ENCODE results near the gene RDH12. TPM values are rescaled to one million over a fixed set of nuclear protein-coding genes. Genes with fewer than 3 reads are reported as not detected.
"Not testable (repeated sequence)": the region's sequence is repeated elsewhere in the genome, so short reads cannot be mapped to it uniquely, and the experiment has no call there.

The RDH12 gene
- total RNA-seq, 1 donor from 2014 or later: not detected

DNA sequence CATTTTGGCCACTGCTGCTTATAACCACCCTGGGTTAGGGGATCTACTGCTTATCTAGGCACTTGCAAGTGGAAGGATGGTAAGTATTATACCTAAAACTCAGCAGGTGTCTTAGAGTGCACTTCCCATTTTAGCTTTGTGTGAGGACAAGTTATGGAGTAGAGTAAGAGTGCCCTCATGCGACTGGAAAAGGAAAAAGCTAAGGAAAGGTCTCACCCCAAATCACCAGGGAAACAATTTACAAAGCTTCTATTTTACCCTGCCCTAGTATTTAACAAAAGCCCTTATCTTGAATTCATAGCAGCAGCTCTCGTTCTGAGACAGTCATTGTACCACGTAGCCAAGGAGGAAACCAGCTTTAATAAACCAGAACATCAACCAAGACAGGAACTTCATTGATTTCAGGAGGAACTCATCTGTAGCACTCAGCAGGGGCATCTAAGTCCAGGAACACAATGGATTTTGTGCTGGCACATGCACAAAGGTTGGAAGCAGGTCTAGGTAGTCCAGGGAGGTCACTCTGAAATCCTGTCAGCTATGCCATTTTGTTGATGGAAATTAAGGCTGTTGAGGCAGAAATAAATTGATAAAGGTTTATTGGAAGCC is 2.9 kb downstream of the RDH12 start:
- no peaks in the 10 kb centered on the region for H3K36me3 Mint-ChIP-seq (ENCODE audit: low read depth)
- H3K27me3 Mint-ChIP-seq (ENCODE audit: low read depth): no peaks in the 10 kb centered on the region
- DNase-seq (ENCODE audit: low read depth, low spot score): peak; percentile 30
- H3K4me1 Mint-ChIP-seq: peaks cover 14% of the 10 kb centered on the region
- H3K4me3 Mint-ChIP-seq: no peak overlapping the region
- TF ChIP-seq, protein P1, sequence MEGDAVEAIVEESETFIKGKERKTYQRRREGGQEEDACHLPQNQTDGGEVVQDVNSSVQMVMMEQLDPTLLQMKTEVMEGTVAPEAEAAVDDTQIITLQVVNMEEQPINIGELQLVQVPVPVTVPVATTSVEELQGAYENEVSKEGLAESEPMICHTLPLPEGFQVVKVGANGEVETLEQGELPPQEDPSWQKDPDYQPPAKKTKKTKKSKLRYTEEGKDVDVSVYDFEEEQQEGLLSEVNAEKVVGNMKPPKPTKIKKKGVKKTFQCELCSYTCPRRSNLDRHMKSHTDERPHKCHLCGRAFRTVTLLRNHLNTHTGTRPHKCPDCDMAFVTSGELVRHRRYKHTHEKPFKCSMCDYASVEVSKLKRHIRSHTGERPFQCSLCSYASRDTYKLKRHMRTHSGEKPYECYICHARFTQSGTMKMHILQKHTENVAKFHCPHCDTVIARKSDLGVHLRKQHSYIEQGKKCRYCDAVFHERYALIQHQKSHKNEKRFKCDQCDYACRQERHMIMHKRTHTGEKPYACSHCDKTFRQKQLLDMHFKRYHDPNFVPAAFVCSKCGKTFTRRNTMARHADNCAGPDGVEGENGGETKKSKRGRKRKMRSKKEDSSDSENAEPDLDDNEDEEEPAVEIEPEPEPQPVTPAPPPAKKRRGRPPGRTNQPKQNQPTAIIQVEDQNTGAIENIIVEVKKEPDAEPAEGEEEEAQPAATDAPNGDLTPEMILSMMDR (conservative IDR thresholded peaks at IDR 0.05): peak; percentile 78
- H3K9me3 Mint-ChIP-seq: peaks cover 5% of the 10 kb centered on the region
- H3K27ac Mint-ChIP-seq (ENCODE audit: unreplicated experiment): no peak overlapping the region

DNA sequence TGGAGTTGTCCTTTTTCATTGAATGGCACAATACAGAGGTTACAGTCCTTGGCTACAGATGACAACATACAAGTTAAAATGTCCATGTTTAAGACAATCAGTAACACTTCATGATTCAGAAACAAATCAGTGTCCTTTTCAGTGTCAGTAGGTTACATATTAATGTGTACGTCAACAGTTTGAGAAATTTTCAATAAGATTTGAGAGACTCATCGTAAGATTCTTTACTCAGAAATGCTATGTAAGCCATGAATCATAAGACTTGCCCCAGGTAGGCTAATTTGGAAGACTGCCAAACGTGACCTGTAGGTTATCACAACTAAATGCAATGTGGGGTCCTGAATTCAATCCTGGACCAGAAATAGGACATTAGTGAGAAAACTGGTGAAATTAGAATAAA is 3.5 kb downstream of the RDH12 start:
- TF ChIP-seq, protein P1 (conservative IDR thresholded peaks at IDR 0.05): no peak
- H3K4me1 Mint-ChIP-seq: peaks cover 14% of the 10 kb centered on the region
- H3K27ac Mint-ChIP-seq (ENCODE audit: unreplicated experiment): no peak overlapping the region

DNA sequence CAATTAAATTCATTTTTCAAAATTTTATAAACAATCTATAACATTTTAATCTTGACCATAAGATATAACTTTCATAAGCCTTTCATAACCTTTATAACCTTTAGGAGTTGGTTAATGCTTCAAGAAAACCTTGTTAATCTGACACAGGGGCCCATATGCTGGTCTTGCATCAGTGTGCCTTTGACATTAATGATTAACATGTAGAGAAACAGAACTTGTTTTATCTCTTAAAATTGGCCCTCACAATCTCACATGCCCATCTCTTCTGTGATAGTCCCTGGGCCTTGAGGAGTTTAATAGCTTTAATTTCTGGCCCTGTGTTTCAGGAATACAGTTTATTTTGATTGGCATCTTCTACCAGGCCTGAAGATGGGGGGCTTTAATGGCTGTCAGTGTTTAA is 7.7 kb downstream of the RDH12 start:
- H3K9me3 Mint-ChIP-seq; H3K27me3 Mint-ChIP-seq (ENCODE audit: low read depth); H3K4me1 Mint-ChIP-seq; H3K36me3 Mint-ChIP-seq (ENCODE audit: low read depth); DNase-seq (ENCODE audit: low read depth, low spot score); H3K27ac Mint-ChIP-seq (ENCODE audit: unreplicated experiment); H3K4me3 Mint-ChIP-seq: not testable (repeated sequence)

More for the DNA sequence above, 3.5 kb downstream of the RDH12 start:
- no peak for DNase-seq (ENCODE audit: low read depth, low spot score)
- H3K4me3 Mint-ChIP-seq: no peak overlapping the region
- no peaks in the 10 kb centered on the region for H3K36me3 Mint-ChIP-seq (ENCODE audit: low read depth)
- H3K9me3 Mint-ChIP-seq: peaks cover 5% of the 10 kb centered on the region
- no peaks in the 10 kb centered on the region for H3K27me3 Mint-ChIP-seq (ENCODE audit: low read depth)

DNA sequence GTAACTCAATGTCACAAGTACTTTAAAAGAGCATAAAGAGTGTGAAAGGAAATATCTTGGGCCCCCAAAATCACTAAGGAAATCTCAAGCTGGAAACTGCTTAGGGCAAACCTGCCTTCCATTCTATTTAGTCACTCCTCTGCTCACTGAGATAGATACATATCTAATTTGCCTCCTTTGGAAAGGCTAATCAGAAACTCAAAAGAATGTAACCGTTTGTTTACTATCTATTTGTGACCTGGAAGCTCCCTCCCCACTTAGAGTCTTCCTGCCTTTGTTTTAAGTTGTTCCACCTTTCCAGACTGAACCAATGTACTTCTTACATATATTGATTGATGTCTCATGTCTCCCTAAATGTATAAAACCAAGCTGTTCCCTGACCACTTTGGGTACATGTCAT is 8.1 kb downstream of the RDH12 start:
- H3K4me1 Mint-ChIP-seq; DNase-seq (ENCODE audit: low read depth, low spot score); H3K27me3 Mint-ChIP-seq (ENCODE audit: low read depth); H3K36me3 Mint-ChIP-seq (ENCODE audit: low read depth); H3K4me3 Mint-ChIP-seq; H3K9me3 Mint-ChIP-seq; H3K27ac Mint-ChIP-seq (ENCODE audit: unreplicated experiment): not testable (repeated sequence)

DNA sequence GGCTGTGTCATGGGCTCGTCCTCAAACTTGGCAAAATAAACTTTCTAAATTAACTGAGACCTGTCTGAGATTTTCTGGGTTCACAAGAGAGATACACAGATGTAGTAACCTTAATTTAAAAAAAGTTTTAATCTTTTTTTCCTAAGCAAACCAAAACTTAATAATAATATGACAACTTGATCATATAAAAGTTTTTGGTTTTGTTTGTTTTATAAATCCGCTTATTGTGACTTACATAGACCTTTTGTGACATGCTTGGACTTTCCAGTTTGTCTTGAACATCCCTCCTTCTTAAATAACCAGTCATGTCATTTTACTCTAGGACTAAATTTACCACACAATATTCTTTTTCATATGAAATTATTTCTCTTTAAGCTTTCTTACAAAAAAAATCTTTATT is 8.5 kb downstream of the RDH12 start:
- DNase-seq (ENCODE audit: low read depth, low spot score): no peak
- TF ChIP-seq, protein P1 (conservative IDR thresholded peaks at IDR 0.05): no peak
- no peaks in the 10 kb centered on the region for H3K27me3 Mint-ChIP-seq (ENCODE audit: low read depth)
- no peak overlapping the region for H3K4me3 Mint-ChIP-seq
- peaks cover 8% of the 10 kb centered on the region for H3K9me3 Mint-ChIP-seq
- H3K27ac Mint-ChIP-seq (ENCODE audit: unreplicated experiment): no peak overlapping the region
- peaks cover 3% of the 10 kb centered on the region for H3K36me3 Mint-ChIP-seq (ENCODE audit: low read depth)
- peaks cover 1% of the 10 kb centered on the region for H3K4me1 Mint-ChIP-seq

DNA sequence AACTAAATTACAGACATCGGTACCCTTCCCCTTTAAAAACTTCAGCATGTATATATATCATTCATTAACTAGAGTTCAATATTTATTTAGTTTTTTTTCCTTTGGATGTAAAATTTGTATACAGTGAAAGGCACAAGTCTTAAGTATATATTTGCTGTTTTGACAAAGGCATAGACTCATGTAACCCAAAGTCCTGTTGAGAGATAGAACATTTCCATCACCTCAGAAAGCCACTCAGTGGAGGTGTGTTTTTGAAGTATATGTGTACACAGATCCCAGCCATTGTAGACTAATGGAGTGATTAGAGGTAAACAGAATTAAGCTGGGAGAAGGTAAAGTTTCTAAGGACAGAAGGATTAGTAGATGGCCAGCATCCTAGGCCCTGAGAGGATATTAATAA is 15.4 kb downstream of the RDH12 start:
- no peak overlapping the region for H3K27ac Mint-ChIP-seq (ENCODE audit: unreplicated experiment)
- H3K4me1 Mint-ChIP-seq: no peaks in the 10 kb centered on the region
- peaks cover 13% of the 10 kb centered on the region for H3K27me3 Mint-ChIP-seq (ENCODE audit: low read depth)
- TF ChIP-seq, protein P1 (conservative IDR thresholded peaks at IDR 0.05): no peak
- no peaks in the 10 kb centered on the region for H3K9me3 Mint-ChIP-seq
- H3K36me3 Mint-ChIP-seq (ENCODE audit: low read depth): no peaks in the 10 kb centered on the region
- DNase-seq (ENCODE audit: low read depth, low spot score): no peak
- no peak overlapping the region for H3K4me3 Mint-ChIP-seq
